Testis (tissue), 2 donors: ENCODE measurements around the gene COL12A1.

Experiments
- CTCF ChIP-seq, 3 experiments: fragments of 450-650 bp in 2 of 3; fragments of 200-600 bp in 1 of 3; sonication (generic) in 1 of 3; IDR thresholded peaks; one replicate each; pipeline ENCODE4 v1.5.1; 2016 to 2019; ENCODE audit warnings: antibody characterized with exemption in 3 of 3, mild to moderate bottlenecking in 2 of 3, moderate library complexity in 1 of 3
- POLR2A ChIP-seq: fragments of 450-650 bp; IDR thresholded peaks from one replicate; pipeline ENCODE4 v1.6.1; 2017; ENCODE audit warnings: antibody characterized with exemption, mild to moderate bottlenecking, moderate library complexity

GRCh38 chr6:75220357-75220756 lies 14.5 kb upstream of the COL12A1 start:
- no peak for TF ChIP-seq CTCF (IDR thresholded peaks at IDR 0.05)
- no peak for TF ChIP-seq POLR2A
